ENCODE data around the gene GASK1A.

GRCh38 chr3:42970557-42970956 lies 8.6 kb upstream of the GASK1A start:
- TF ChIP-seq ZBTB33 (IDR thresholded peaks at IDR 0.05) (no peak), RAD21 (IDR thresholded peaks at IDR 0.05) (no peak), JUND (IDR thresholded peaks at IDR 0.05) (no peak), ATF3 (IDR thresholded peaks at IDR 0.05) (no peak)
- TF ChIP-seq, protein P1, sequence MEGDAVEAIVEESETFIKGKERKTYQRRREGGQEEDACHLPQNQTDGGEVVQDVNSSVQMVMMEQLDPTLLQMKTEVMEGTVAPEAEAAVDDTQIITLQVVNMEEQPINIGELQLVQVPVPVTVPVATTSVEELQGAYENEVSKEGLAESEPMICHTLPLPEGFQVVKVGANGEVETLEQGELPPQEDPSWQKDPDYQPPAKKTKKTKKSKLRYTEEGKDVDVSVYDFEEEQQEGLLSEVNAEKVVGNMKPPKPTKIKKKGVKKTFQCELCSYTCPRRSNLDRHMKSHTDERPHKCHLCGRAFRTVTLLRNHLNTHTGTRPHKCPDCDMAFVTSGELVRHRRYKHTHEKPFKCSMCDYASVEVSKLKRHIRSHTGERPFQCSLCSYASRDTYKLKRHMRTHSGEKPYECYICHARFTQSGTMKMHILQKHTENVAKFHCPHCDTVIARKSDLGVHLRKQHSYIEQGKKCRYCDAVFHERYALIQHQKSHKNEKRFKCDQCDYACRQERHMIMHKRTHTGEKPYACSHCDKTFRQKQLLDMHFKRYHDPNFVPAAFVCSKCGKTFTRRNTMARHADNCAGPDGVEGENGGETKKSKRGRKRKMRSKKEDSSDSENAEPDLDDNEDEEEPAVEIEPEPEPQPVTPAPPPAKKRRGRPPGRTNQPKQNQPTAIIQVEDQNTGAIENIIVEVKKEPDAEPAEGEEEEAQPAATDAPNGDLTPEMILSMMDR (IDR thresholded peaks at IDR 0.05; ENCODE audit: low read depth, low read length, missing input control) = no peak
